ENCODE measurements around the gene CTNNBL1. TPM values are rescaled to one million over a fixed set of nuclear protein-coding genes. Genes with fewer than 3 reads are reported as not detected.
A peak's percentile ranks its signal among the peaks of the same experiment; 100 is the strongest.

Gene CTNNBL1
- total RNA-seq, 3 donors from 2014 or later (not counting 1 experiment from before 2014, with no cell fraction given): 59.1 to 75.6 (median 67.6) TPM

DNA sequence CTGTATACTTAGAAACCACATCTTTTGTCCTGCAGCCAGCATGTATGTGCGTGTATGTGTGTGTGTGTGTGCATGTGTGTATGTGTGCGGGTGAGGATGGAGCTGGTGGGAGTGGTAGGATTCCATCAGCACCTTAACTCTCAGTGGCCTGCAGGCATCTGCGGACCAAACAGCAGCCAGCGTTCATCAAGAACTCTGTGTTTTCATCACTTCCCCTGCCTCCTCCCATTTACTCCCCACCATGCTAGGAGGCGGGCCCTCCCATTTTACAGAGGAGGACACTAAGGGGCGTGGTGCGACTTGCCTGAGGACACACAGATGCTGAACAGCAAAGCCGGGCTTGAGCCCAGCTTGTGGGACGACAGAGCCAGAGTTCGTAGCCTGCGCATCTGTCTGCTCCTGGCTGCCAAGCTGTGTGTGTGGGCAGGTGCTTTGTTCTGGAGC is 218.0 kb downstream of the CTNNBL1 start:
- Histone ChIP-seq H3K4me3 (ENCODE audit: low read length) (no peak overlapping the region), H3K27me3 (ENCODE audit: control insufficient read depth, insufficient read depth, low read length) (peaks cover 10% of the 10 kb centered on the region), H3K4me1 (ENCODE audit: control insufficient read depth, insufficient read depth, low read length) (peaks cover 13% of the 10 kb centered on the region), H3K27ac (ENCODE audit: low read length) (no peak overlapping the region), H3K36me3 (ENCODE audit: control insufficient read depth, insufficient read depth, low read length) (no peaks in the 10 kb centered on the region), H3K9me3 (ENCODE audit: control insufficient read depth, insufficient read depth, low read length) (no peaks in the 10 kb centered on the region)
- no peak for DNase-seq
- H3K9me3 Mint-ChIP-seq: no peaks in the 10 kb centered on the region
- H3K4me3 Mint-ChIP-seq: no peak overlapping the region
- ATAC-seq: no peak
- TF ChIP-seq, protein P1, sequence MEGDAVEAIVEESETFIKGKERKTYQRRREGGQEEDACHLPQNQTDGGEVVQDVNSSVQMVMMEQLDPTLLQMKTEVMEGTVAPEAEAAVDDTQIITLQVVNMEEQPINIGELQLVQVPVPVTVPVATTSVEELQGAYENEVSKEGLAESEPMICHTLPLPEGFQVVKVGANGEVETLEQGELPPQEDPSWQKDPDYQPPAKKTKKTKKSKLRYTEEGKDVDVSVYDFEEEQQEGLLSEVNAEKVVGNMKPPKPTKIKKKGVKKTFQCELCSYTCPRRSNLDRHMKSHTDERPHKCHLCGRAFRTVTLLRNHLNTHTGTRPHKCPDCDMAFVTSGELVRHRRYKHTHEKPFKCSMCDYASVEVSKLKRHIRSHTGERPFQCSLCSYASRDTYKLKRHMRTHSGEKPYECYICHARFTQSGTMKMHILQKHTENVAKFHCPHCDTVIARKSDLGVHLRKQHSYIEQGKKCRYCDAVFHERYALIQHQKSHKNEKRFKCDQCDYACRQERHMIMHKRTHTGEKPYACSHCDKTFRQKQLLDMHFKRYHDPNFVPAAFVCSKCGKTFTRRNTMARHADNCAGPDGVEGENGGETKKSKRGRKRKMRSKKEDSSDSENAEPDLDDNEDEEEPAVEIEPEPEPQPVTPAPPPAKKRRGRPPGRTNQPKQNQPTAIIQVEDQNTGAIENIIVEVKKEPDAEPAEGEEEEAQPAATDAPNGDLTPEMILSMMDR (IDR thresholded peaks at IDR 0.05): no peak
- H3K27me3 Mint-ChIP-seq (ENCODE audit: low read depth in 2 of 2): peaks cover 28 to 58% of the 10 kb centered on the region in 2 donors
- intact Hi-C loops (cut with micrococcal nuclease): no loop called here
- H3K36me3 Mint-ChIP-seq: no peaks in the 10 kb centered on the region
- H3K4me1 Mint-ChIP-seq: peaks cover 19 to 46% of the 10 kb centered on the region in 2 donors
- peak overlapping the region in 1 of 2 donors; percentile 52 for H3K27ac Mint-ChIP-seq
- WGBS (ENCODE audit: insufficient coverage): 54% methylated on average over 10 of the region's 11 CpGs

DNA sequence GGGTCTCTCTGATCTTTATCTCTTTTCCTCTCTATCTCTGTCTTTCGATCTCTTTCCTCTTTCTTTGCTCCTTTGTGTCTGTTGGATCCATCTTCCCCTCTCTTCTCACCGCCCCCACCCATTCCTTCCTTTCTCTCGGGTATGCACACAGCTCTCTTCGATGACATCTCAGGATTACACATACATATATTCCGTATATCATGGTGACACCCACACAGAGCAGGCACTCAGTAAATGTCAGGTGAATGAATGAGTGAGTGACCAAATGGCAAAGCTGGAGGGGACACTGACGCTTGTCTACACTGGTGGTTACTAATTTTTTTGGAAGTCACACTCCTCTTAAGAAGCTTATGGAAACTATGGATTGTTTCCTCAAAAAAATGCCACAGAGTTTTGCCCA is 219.0 kb downstream of the CTNNBL1 start:
- intact Hi-C loops (cut with micrococcal nuclease): no loop called here
- Mint-ChIP-seq H3K27me3 (ENCODE audit: low read depth in 2 of 2) (peaks cover 29 to 56% of the 10 kb centered on the region in 2 donors), H3K36me3 (no peaks in the 10 kb centered on the region), H3K4me1 (peaks cover 19 to 52% of the 10 kb centered on the region in 2 donors), H3K9me3 (no peaks in the 10 kb centered on the region), H3K4me3 (no peak overlapping the region), H3K27ac (peak overlapping the region in 1 of 2 donors; percentile 1)
- 60% methylated on average over 5 of the region's 6 CpGs for WGBS (ENCODE audit: insufficient coverage)
- Histone ChIP-seq H3K27ac (ENCODE audit: low read length) (no peak overlapping the region), H3K4me3 (ENCODE audit: low read length) (no peak overlapping the region), H3K9me3 (ENCODE audit: control insufficient read depth, insufficient read depth, low read length) (no peaks in the 10 kb centered on the region), H3K36me3 (ENCODE audit: control insufficient read depth, insufficient read depth, low read length) (no peaks in the 10 kb centered on the region), H3K27me3 (ENCODE audit: control insufficient read depth, insufficient read depth, low read length) (peaks cover 10% of the 10 kb centered on the region), H3K4me1 (ENCODE audit: control insufficient read depth, insufficient read depth, low read length) (peaks cover 13% of the 10 kb centered on the region)
- no peak for DNase-seq
- TF ChIP-seq, protein P1 (IDR thresholded peaks at IDR 0.05): no peak
- no peak for ATAC-seq

DNA sequence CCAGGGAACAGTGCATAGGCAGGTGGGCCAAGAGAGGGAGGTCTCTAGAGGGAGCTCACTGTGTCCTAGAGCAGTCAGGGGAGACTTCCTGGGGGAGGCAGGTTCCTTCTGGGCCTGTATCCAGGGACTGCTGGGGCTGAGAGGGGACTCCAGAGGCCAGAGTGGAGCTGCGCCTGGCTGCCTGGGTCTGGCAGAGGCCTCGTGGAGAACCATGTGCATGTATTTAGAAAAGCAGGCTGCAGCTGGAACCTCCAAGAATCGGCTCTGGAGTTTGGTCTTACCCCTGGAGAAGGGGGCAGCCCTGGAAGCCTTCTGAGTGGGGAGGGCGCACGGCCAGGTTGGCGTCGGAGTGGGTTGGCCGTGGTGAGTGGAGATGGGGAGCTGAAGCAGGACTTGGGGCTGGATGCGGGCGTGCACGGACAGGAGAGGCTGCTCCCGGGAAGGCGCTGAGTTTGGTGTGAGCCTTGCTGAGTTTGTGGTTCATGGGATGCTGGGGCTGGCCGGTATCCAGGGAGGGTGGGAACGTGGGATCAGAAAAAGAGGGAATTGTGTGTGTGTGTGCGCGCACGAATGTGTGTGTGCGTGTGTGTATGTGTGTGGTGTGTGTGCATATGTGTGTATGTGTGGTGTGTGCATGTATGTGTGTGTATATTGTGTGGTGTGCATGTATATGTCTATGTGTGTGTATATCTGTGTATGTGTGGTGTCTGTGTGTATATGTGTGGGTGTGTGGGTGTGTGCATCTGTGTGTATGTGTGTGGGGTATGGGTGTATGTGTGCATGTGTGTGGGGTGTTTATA is 219.9 kb downstream of the CTNNBL1 start:
- Mint-ChIP-seq H3K4me3 (peak overlapping the region; percentile 49), H3K9me3 (no peaks in the 10 kb centered on the region), H3K36me3 (no peaks in the 10 kb centered on the region), H3K27me3 (ENCODE audit: low read depth in 2 of 2) (peaks cover 27 to 47% of the 10 kb centered on the region in 2 donors), H3K4me1 (peaks cover 19 to 53% of the 10 kb centered on the region in 2 donors), H3K27ac (peak overlapping the region in 1 of 2 donors; percentile 88)
- WGBS (ENCODE audit: insufficient coverage): 92% methylated on average over 19 of the region's 19 CpGs
- peaks cover 13% of the 10 kb centered on the region for H3K4me1 ChIP-seq (ENCODE audit: control insufficient read depth, insufficient read depth, low read length)
- peak in 1 of 3 donors; percentile 28 for ATAC-seq
- H3K27ac ChIP-seq (ENCODE audit: low read length): no peak overlapping the region
- intact Hi-C loops (cut with micrococcal nuclease): no loop called here
- H3K9me3 ChIP-seq (ENCODE audit: control insufficient read depth, insufficient read depth, low read length): no peaks in the 10 kb centered on the region
- no peaks in the 10 kb centered on the region for H3K36me3 ChIP-seq (ENCODE audit: control insufficient read depth, insufficient read depth, low read length)
- H3K27me3 ChIP-seq (ENCODE audit: control insufficient read depth, insufficient read depth, low read length): peaks cover 12% of the 10 kb centered on the region
- DNase-seq: no peak
- no peak overlapping the region for H3K4me3 ChIP-seq (ENCODE audit: low read length)
- TF ChIP-seq, protein P1 (IDR thresholded peaks at IDR 0.05): no peak

All from natural killer cell (primary cell).